Measurements from ENCODE around the gene CAGE1.
"Not testable (repeated sequence)": the region's sequence is repeated elsewhere in the genome, so short reads cannot be mapped to it uniquely, and the experiment has no call there.

CAGE1 gene

DNA sequence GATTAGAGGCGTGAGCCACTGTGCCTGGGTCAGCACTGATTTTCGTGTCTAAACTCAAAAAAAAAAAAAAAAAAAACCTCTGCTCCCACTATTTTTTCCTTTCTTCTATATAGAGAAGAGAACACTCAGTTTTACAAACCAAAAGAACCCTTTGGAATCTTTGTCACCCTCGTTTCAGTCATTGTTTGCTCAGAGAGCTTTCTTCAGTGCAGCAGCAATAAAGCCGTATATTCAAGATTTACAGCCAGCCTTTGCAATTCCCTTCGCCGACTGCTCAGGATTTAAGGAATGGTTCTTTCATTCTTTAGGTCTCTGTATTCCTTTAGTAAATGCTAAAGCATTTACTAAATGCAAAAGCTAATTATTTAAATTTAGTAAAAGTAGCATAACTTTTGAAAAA lies 20.2 kb upstream of the CAGE1 start:
- DNase-seq (ENCODE audit: low read depth), result no peak

- no peak for DNase-seq (ENCODE audit: low read depth)
These were observed 17.2 kb upstream of the CAGE1 start for GRCh38 chr6:7406743-7407142.

DNA sequence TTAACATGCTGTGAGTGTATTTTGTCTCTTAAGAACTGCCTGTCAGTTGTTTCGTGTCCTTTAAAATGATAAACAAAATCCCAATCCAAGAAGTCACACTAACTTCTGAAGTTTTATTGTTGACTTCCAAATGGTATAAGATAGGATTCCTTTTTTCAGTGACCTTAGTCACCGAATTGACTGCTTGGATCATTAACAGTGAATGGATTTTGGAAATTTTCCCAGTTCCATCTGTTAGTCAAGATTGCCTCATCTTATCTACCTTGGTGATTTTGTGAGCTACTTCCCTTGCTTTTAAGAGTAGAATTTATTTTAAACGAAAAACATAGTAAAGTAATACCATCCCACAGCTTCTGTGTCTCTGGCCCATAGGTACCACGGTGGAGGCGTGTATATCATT lies 15.0 kb upstream of the CAGE1 start:
- DNase-seq (ENCODE audit: low read depth), result no peak

- no peak for DNase-seq (ENCODE audit: low read depth)
These were observed 13.2 kb upstream of the CAGE1 start for GRCh38 chr6:7402716-7403115.

GRCh38 chr6:7401075-7401474 lies 11.5 kb upstream of the CAGE1 start:
- peak; percentile 13 for DNase-seq (ENCODE audit: low read depth)

- no peak for DNase-seq (ENCODE audit: low read depth)
These were observed 2.9 kb upstream of the CAGE1 start for GRCh38 chr6:7392402-7392801.

GRCh38 chr6:7391151-7391550 lies 1.6 kb upstream of the CAGE1 start:
- no peak for DNase-seq (ENCODE audit: low read depth)

GRCh38 chr6:7390226-7390878 lies 810 bp upstream of the CAGE1 start:
- DNase-seq (ENCODE audit: low read depth), result no peak

GRCh38 chr6:7389162-7389450 lies 436 bp downstream of the CAGE1 start:
- peak; percentile 16 for DNase-seq (ENCODE audit: low read depth)

GRCh38 chr6:7381092-7381491 lies 8.4 kb downstream of the CAGE1 start:
- DNase-seq (ENCODE audit: low read depth), result no peak

DNA sequence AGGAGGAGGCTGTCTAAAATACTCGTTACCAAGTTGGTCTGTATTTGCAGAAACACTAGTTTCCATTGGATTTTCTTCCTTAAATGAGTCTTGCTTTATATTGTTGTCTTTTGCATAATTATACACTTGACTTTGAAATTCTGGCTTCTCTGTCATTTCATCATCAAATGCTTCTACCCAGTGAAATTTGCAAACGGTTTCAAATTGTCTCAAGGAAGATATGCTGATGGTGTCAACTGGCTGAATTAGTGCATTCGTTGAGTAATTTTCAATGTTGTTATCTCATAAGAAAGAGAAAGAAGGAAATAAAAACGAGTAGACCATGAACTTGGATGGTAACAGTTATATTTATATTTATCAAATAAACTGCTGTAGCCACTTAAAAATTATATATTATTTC lies 10.8 kb downstream of the CAGE1 start:
- DNase-seq (ENCODE audit: low read depth), result no peak

- DNase-seq (ENCODE audit: low read depth), result no peak
These were observed 11.6 kb downstream of the CAGE1 start for GRCh38 chr6:7377961-7378360.

DNA sequence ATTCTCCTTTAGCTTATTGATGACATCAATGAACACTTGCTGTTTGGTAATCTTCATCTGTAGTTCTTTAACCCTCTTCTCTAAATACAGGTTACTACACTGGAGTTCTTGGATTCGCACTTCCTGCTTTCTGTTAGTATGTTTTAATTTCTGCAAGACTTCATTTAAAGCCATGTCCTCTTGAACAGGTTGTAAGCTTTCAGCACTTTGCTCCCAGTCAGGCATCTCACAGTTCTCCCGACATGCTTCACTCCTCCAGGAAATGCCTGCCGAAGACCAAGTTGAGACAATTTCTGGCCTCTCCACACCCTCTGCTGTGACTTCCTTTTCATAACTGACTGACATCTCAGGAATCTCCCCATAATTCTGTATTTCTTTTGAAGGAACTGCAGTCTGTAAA lies 15.8 kb downstream of the CAGE1 start:
- no peak for DNase-seq (ENCODE audit: low read depth)

GRCh38 chr6:7367408-7367807 lies 22.1 kb downstream of the CAGE1 start:
- DNase-seq (ENCODE audit: low read depth), result no peak

DNA sequence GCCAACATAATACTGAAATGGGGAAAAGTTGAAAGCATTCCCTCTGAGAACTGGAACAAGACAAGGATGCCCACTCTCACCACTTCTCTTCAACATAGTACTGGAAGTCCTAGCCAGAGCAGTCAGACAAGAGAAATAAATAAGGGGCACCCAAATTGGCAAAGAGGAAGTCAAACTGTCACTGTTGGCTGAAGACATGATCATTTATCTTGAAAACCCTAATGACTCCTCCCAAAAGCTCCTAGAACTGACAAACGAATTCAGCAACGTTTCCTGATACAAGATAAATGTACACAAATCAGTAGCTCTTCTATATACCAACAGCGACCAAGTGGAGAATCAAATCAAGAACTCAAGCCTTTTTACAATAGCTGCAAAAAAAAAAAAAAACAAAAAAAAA lies 37.6 kb downstream of the CAGE1 start:
- not testable (repeated sequence) for DNase-seq (ENCODE audit: low read depth)

- DNase-seq (ENCODE audit: low read depth), result not testable (repeated sequence)
These were observed 39.0 kb downstream of the CAGE1 start for GRCh38 chr6:7350591-7350990.

DNA sequence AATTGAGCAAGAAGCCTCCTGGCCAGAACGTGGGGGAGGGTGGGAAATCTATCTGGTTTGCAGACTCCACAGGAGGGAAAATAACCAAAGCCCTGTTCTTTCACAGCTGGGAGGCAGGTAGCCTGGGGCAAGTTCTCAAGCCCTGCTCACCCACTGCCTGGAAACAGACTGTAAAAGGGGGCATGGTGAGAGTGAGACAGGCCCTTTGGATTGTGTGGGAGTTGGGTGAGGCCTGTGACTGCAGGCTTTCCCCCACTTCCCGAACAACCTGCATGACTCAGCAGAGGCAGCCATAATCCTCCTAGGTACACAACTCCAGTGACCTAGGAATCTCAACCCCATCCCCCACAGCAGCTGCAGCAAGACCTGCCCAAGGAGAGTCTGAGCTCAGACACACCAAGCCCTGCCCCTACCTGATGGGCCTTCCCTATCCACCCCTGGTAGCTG lies 42.0 kb downstream of the CAGE1 start:
- not testable (repeated sequence) for DNase-seq (ENCODE audit: low read depth)

DNA sequence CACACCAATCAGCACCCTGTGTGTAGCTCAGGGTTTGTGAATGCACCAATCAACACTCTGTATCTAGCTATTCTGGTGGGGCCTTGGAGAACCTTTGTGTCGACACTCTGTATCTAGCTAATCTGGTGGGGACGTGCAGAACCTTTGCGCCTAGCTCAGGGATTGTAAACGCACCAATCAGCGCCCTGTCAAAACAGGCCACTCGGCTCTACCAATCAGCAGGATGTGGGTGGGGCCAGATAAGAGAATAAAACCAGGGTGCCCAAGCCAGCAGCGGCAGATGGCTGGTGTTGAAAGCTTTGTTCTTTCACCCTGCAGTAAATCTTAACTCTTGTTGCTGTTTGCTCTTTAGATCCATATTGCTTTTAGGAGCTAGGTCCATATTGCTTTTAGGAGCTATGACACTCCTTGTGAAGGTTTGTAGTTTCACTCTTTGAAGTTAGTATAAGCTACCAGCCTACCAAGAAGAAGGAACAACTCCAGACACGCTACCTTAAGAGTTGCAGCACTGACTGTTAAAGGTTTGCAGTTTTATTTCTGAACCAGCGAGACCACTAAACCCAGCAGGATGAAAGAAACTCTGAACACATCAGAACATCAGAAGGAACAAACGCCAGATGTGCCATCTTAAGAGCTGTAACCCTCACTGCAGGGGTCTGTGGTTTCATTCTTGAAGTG lies 44.6 kb downstream of the CAGE1 start:
- DNase-seq (ENCODE audit: low read depth), result not testable (repeated sequence)

DNA sequence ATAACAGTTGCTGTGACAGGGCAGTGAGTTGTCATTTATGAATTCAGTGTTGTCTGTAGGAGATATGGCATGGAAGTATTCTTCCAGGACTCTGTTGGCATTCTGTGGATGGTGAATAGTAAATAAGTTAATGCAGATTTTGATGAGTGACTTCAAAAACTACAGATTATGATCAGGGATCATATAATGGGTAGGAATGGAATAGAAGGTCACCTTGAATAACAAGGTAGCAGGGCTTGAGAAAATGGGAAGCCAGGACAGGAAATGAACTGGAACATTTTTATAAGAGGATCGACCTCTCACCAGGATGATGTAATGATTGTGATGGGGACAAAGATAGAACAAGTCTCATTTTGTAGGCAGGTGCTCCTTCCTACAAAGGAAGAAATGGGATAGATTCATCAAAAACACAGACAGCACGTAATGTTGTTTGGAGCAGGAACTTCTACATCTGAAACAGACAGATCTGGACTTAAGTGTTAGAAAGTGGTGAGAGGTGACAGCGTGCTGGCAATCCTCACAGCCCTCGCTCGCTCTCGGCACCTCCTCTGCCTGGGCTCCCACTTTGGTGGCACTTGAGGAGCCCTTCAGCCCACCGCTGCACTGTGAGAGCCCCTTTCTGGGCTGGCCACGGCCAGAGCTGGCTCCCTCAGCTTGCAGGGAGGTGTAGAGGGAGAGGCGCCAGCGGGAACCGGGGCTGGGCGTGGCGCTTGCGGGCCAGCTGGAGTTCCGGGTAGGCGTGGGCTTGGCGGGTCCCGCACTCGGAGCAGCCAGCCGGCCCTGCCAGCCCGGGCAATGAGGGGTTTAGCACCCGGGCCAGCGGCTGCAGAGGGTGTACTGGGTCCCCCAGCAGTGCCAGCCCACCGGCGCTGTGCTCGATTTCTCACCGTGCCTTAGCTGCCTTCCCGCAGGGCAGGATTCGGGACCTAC lies 45.7 kb downstream of the CAGE1 start:
- DNase-seq (ENCODE audit: low read depth), result no peak

GRCh38 chr6:7341989-7342742 lies 47.4 kb downstream of the CAGE1 start:
- no peak for DNase-seq (ENCODE audit: low read depth)

GRCh38 chr6:7341271-7341670 lies 48.3 kb downstream of the CAGE1 start:
- no peak for DNase-seq (ENCODE audit: low read depth)

GRCh38 chr6:7339007-7339732 lies 50.4 kb downstream of the CAGE1 start:
- not testable (repeated sequence) for DNase-seq (ENCODE audit: low read depth)
